NB4 (cell line): ENCODE data around the gene DCN.

ENCODE experiments used
- POLR2A ChIP-seq: IDR thresholded peaks from 2 replicates; pipeline ENCODE4 v1.6.1; 2011; ENCODE audit warnings: mild to moderate bottlenecking; ENCODE audit not compliant: insufficient read length; ENCODE audit errors: extremely low read depth
- TF ChIP-seq, protein P1 (sequence below): IDR thresholded peaks from one replicate; pipeline ENCODE4 v1.5.1; 2012; ENCODE audit warnings: low read depth, low read length

DNA sequence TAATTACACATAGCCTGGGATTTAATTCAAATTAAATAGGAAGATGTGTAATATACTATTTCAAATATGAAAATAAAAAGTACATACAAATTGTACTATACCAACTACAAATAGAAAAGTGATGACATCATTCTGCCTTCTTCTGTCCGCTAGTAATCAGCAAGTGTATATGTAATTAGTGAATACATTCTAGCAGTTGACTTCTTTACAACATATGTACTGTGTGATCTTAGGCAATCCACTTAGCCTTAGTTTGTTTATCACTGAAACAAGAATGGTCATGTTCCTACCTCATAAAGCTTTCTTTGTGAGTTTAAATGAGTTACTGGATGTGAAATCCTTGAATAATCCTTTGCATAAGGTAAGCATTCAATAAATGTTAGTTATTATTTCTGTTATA lies 63.5 kb downstream of the DCN start:
- TF ChIP-seq, protein P1, sequence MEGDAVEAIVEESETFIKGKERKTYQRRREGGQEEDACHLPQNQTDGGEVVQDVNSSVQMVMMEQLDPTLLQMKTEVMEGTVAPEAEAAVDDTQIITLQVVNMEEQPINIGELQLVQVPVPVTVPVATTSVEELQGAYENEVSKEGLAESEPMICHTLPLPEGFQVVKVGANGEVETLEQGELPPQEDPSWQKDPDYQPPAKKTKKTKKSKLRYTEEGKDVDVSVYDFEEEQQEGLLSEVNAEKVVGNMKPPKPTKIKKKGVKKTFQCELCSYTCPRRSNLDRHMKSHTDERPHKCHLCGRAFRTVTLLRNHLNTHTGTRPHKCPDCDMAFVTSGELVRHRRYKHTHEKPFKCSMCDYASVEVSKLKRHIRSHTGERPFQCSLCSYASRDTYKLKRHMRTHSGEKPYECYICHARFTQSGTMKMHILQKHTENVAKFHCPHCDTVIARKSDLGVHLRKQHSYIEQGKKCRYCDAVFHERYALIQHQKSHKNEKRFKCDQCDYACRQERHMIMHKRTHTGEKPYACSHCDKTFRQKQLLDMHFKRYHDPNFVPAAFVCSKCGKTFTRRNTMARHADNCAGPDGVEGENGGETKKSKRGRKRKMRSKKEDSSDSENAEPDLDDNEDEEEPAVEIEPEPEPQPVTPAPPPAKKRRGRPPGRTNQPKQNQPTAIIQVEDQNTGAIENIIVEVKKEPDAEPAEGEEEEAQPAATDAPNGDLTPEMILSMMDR = no peak
- no peak for TF ChIP-seq POLR2A
